ENCODE measurements around the gene CD63.

Gene CD63

DNA sequence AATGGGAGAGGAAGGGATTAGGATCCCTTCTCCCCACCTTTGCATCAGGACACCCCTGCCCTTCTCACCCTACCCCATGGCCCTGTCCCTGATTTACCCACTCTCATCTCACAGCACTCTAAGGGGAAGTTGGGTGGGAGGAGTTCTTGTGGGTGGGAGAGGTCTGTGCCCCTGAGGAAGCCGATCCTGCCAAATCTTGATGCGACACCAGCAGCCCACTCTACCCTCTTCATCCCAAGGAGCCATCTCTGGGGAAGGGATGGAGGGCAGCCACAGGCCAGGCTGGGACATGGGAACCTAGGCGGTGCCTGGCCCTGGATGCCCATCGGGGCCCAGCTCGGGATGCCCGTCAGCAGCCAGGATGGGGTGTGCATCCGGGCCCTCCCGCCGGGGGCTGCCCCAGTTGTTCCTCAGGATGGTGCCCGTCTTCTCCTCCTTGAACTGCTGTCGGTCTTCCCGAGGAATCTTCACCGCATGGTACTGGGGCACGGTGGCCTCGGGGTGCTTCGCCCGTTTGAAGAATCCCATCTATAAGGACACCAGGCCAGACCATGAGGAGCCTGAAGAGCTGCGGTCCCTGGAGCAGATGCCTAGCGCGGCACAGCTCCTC lies 43.9 kb downstream of the CD63 start:
- no peak for DNase-seq

DNA sequence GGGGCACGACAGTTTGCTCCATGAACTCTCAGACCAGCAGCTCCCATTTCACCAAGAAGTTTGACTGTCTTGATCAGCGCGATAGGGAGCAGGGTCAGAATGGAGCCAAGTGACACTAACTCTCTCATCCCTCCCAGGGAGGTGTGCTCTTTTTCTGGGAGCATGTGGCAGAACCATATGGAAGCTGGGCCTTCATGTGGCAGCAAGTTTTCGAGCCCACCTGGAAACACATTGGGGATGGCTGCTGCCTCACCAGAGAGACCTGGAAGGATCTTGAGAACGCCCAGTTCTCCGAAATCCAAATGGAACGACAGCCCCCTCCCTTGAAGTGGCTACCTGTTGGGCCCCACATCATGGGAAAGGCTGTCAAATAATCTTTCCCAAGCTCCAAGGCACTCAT lies 45.1 kb downstream of the CD63 start:
- no peak for DNase-seq

DNA sequence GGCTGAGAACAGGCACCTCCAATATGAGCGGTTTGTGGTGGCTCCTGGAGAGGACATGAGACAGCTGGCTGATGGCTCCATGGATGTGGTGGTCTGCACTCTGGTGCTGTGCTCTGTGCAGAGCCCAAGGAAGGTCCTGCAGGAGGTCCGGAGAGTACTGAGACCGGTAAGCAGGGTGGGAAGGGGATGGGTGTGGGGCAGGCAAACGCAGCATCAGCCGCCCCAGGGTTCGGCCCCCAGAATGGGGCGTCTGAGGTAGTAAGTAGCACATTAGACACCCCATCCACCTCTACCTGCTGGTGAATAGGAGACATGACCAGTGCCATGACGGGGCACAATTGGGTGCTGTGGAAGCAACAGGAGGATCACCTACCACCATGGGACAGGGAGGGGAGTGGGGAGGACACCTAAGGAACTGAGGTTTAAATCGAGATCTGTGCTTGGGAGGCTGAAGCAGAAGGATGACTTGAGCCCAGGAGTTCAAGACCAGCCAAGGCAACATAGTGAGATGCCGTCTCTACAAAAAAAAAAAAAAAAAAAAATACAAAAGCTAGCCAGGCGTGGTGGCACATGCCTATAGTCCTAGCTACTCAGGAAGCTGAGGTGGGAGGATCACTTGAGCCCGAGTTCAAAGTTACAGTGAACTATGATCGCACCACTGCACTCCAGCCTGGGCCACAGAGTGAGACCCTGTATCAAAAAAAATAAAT lies 46.6 kb downstream of the CD63 start:
- DNase-seq = no peak

DNA sequence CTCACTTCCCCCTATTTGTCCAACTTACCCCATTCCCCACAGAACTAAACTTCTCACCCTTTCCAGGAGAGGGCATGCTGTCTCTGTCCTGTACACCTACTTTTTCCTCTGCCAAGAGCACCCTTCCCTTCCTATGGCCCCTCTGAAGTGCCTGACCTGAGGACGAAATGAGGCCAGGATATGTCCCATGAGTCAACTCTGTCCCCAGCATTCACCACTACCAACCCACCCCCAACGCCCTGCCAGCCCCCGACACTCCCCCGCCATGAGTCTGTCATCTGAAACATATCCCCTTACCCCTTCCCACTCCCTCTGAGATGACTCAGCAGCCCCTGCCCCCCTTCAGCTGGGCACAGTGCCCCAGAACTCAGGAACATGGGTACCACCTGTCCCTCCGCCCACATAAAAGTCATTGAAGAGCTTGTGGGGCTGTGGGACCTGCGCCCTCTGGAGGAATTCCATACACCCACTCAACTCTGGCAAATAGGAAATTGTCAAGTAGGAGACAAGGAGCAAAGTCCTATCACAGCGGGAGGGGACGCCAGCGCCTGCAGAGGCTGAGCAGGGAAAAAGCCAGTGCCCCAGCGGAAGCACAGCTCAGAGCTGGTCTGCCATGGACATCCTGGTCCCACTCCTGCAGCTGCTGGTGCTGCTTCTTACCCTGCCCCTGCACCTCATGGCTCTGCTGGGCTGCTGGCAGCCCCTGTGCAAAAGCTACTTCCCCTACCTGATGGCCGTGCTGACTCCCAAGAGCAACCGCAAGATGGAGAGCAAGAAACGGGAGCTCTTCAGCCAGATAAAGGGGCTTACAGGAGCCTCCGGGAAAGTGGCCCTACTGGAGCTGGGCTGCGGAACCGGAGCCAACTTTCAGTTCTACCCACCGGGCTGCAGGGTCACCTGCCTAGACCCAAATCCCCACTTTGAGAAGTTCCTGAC lies 47.4 kb downstream of the CD63 start:
- peak; percentile 70 for DNase-seq

DNA sequence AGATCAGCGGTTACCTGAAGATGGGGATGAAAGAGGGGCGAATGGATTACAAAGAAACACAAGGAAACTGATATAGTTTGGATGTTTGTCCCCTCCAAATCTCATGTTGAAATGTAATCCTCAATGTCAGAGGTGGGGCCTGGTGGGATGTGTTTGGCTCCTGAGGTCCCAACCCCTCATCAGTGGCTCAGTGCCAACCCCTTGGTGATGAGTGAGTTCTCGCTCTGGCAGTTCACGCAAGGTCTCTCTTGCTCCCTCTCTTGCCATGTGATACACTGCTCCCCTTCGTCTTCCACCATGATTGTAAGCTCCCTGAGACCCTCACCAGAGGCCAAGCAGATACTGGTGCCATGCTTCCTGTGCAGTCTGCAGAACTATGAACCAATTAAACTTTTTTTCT lies 49.1 kb downstream of the CD63 start:
- DNase-seq = no peak

DNA sequence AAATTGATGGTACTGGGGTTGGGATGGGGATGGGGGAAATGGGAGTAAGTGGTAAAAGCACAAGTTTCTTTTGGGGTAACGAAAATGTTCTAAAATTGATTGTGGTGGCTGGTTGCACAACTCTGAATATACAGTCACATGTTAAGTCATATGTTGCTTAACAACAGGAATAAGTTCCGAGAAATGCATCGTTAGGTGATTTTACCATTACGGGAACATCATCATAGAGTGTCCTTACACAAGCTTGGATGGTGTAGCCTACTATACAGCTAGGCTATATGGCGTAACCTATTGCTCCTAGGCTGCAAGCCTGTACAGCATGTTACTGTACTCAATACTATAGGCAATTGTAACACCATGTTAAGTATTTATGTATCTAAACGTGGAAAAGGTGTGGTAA lies 52.1 kb downstream of the CD63 start:
- DNase-seq = no peak

DNA sequence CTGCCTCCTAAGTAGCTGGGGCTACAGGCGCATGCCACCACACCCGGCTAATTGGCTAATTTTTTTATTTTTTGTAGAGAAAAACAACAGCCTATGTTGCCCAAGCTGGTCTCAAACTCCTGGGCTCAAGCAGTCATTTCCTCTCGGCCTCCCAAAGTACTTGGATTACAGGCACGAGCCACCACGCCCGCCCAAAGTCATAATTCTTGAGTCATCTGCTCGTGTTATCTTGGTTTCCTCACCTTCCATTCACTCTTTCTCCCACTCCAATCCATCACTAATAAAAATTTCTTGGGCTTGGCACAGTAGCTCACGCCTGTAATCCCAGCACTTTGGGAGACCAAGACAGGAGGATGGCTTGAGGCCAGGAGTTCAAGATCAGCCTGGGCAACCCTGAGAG lies 53.1 kb downstream of the CD63 start:
- no peak for DNase-seq

Measured in NCI-H510A treated with DMSO at 0.1 percent for 48 hours (cell line).